Liver (tissue), 9 donors: ENCODE data around the gene HTR3C. TPM values are rescaled to one million over a fixed set of nuclear protein-coding genes. Genes with fewer than 3 reads are reported as not detected.

ENCODE experiments used
- DNase-seq: peaks from one replicate; pipeline ENCODE4 v3.0.0-alpha.2; 2017; ENCODE audit warnings: low spot score
- H3K27ac ChIP-seq, 2 donors: one replicate each; pipeline ENCODE4 v1.7.0; 2013; ENCODE audit warnings: inconsistent platforms in 2 of 2, low read length in 2 of 2, control low read depth in 1 of 2, low read depth in 1 of 2, mild to moderate bottlenecking in 1 of 2
- H3K27me3 ChIP-seq, 4 donors: one replicate each; pipeline versions ENCODE4 v1.6.1 to v1.7.0; 2013; ENCODE audit warnings: low read length in 3 of 4, inconsistent platforms in 1 of 4, mild to moderate bottlenecking in 1 of 4, moderate library complexity in 1 of 4; ENCODE audit not compliant: control insufficient read depth in 4 of 4, insufficient read depth in 4 of 4
- H3K36me3 ChIP-seq, 4 donors: one replicate each; pipeline versions ENCODE4 v1.6.1 to v1.7.0; 2013; ENCODE audit warnings: low read length in 3 of 4, mild to moderate bottlenecking in 3 of 4, low read depth in 1 of 4, moderate library complexity in 1 of 4; ENCODE audit not compliant: control insufficient read depth in 4 of 4, insufficient read depth in 3 of 4
- H3K4me1 ChIP-seq, 4 donors: one replicate each; pipeline versions ENCODE4 v1.6.1 to v1.7.0; 2013; ENCODE audit warnings: low read length in 3 of 4, mild to moderate bottlenecking in 3 of 4, moderate library complexity in 1 of 4; ENCODE audit not compliant: control insufficient read depth in 4 of 4, insufficient read depth in 4 of 4
- H3K4me3 ChIP-seq, 3 donors: one replicate each; pipeline versions ENCODE4 v1.6.1 to v1.7.0; 2013; ENCODE audit warnings: low read length in 3 of 3, control low read depth in 1 of 3, low read depth in 1 of 3, mild to moderate bottlenecking in 1 of 3
- H3K9ac ChIP-seq, 2 donors: one replicate each; pipeline ENCODE4 v1.7.0; 2013; ENCODE audit warnings: low read length in 2 of 2, mild to moderate bottlenecking in 2 of 2, moderate library complexity in 2 of 2, control low read depth in 1 of 2, low read depth in 1 of 2
- H3K9me3 ChIP-seq, 4 donors: one replicate each; pipeline versions ENCODE4 v1.6.1 to v1.7.0; 2013; ENCODE audit warnings: low read length in 3 of 4; ENCODE audit not compliant: control insufficient read depth in 4 of 4
- ATF3 ChIP-seq: IDR thresholded peaks from 2 replicates; pipeline ENCODE4 v1.6.1; 2016; ENCODE audit warnings: antibody characterized with exemption
- CTCF ChIP-seq: fragments of 150-350 bp; IDR thresholded peaks from 2 replicates; pipeline ENCODE4 v1.5.1; 2017; ENCODE audit warnings: improper control_type of control experiment, low read depth, low read length; ENCODE audit not compliant: missing input control
- EGR1 ChIP-seq, 2 donors: IDR thresholded peaks; 2 replicates each; pipeline ENCODE4 v1.6.1; 2016 to 2018; ENCODE audit warnings: antibody characterized with exemption in 2 of 2, low read depth in 2 of 2
- FOXA1 ChIP-seq: IDR thresholded peaks from 2 replicates; pipeline ENCODE4 v1.6.1; 2016; ENCODE audit warnings: antibody characterized with exemption
- FOXA2 ChIP-seq: IDR thresholded peaks from 2 replicates; pipeline ENCODE4 v1.6.1; 2016; ENCODE audit warnings: antibody characterized with exemption
- GABPA ChIP-seq, 2 donors: IDR thresholded peaks in 1 of 2; conservative IDR thresholded peaks in 1 of 2; 2 replicates each; pipeline ENCODE4 v1.6.1; 2016; ENCODE audit warnings: antibody characterized with exemption in 2 of 2, mild to moderate bottlenecking in 1 of 2, moderate library complexity in 1 of 2
- HNF4A ChIP-seq, 2 donors: conservative IDR thresholded peaks; 2 replicates each; pipeline ENCODE4 v1.6.1; 2016; ENCODE audit warnings: antibody characterized with exemption in 2 of 2, mild to moderate bottlenecking in 2 of 2
- HNF4G ChIP-seq: IDR thresholded peaks from 2 replicates; pipeline ENCODE4 v1.6.1; 2016; ENCODE audit warnings: antibody characterized with exemption
- JUND ChIP-seq, 2 donors: IDR thresholded peaks; 2 replicates each; pipeline ENCODE4 v1.6.1; 2016; ENCODE audit warnings: antibody characterized with exemption in 2 of 2
- MAX ChIP-seq: IDR thresholded peaks from 2 replicates; pipeline ENCODE4 v1.6.1; 2016; ENCODE audit warnings: antibody characterized with exemption
- NR2F2 ChIP-seq: IDR thresholded peaks from 2 replicates; pipeline ENCODE4 v1.6.1; 2016; ENCODE audit warnings: antibody characterized with exemption
- RAD21 ChIP-seq, 2 donors: IDR thresholded peaks; 2 replicates each; pipeline ENCODE4 v1.6.1; 2016; ENCODE audit warnings: antibody characterized with exemption in 2 of 2, mild to moderate bottlenecking in 2 of 2
- REST ChIP-seq: IDR thresholded peaks from 2 replicates; pipeline ENCODE4 v1.6.1; 2016; ENCODE audit warnings: antibody characterized with exemption, mild to moderate bottlenecking
- RXRA ChIP-seq, 2 donors: IDR thresholded peaks; 2 replicates each; pipeline ENCODE4 v1.6.1; 2017 to 2018; ENCODE audit warnings: antibody characterized with exemption in 2 of 2, mild to moderate bottlenecking in 1 of 2
- TAF1 ChIP-seq: conservative IDR thresholded peaks from 2 replicates; pipeline ENCODE4 v1.6.1; 2016; ENCODE audit warnings: antibody characterized with exemption, mild to moderate bottlenecking
- YY1 ChIP-seq: IDR thresholded peaks from 2 replicates; pipeline ENCODE4 v1.6.1; 2016; ENCODE audit warnings: antibody characterized with exemption, mild to moderate bottlenecking
- ZBTB33 ChIP-seq: IDR thresholded peaks from 2 replicates; pipeline ENCODE4 v1.6.1; 2016; ENCODE audit warnings: antibody characterized with exemption
- WGBS: extraction: QIAGEN DNeasy Blood & Tissue Kit; methylation state at CpG from one replicate; pipeline ENCODE4 v1.1.7; 2013; 5-methylcytosine and 5-hydroxymethylcytosine counted together
- polyA plus RNA-seq, 2 donors: library from polyadenylated mRNA; stranded (reverse) in 1 of 2; unstranded in 1 of 2; fragments of 200-250 nt in 1 of 2; fragments of >200 nt in 1 of 2; fragmentation: Nextera tagmentation in 1 of 2; extraction: Ambion mirVana in 1 of 2; gene quantifications; one replicate each; pipeline versions ENCODE4 v1.2.1 to v1.2.3, GENCODE V29; 2013 to 2015
- total RNA-seq, 2 donors: library from RNA; depleted of rRNA; stranded (reverse); fragments of >200 nt; gene quantifications; one replicate each; pipeline ENCODE4 v1.2.3, GENCODE V29; 2014
- donor health status: healthy.
- donor health status: healthy.
- donor health status: healthy.
- donor health status: healthy.
- donor health status: healthy.

The HTR3C gene
- total and polyA plus RNA-seq, 4 donors, result not detected

- TF ChIP-seq ZBTB33 (no peak), JUND (IDR thresholded peaks at IDR 0.05) (no peak), RAD21 (IDR thresholded peaks at IDR 0.05) (no peak), FOXA2 (no peak), HNF4G (no peak), MAX (no peak), FOXA1 (no peak)
Measured at GRCh38 chr3:184050217-184050847, 2.5 kb upstream of the HTR3C start (continued).

- 77% methylated on average over 9 of the region's 9 CpGs for WGBS
- Histone ChIP-seq H3K4me1 (no peaks in the 10 kb centered on the region), H3K9me3 (no peaks in the 10 kb centered on the region), H3K36me3 (no peaks in the 10 kb centered on the region), H3K27me3 (no peaks in the 10 kb centered on the region), H3K27ac (no peak overlapping the region), H3K4me3 (no peak overlapping the region), H3K9ac (no peak overlapping the region)
- TF ChIP-seq HNF4A (conservative IDR thresholded peaks at IDR 0.05) (no peak), RAD21 (IDR thresholded peaks at IDR 0.05) (no peak), ZBTB33 (no peak), MAX (no peak)
- no peak for DNase-seq
Measured at GRCh38 chr3:184058029-184058428, 5.2 kb downstream of the HTR3C start.

GRCh38 chr3:184059424-184059823, 6.6 kb downstream of the HTR3C start:
- Histone ChIP-seq H3K4me1 (no peaks in the 10 kb centered on the region), H3K4me3 (no peak overlapping the region), H3K36me3 (no peaks in the 10 kb centered on the region), H3K27ac (no peak overlapping the region), H3K9ac (no peak overlapping the region), H3K9me3 (no peaks in the 10 kb centered on the region), H3K27me3 (no peaks in the 10 kb centered on the region)
- DNase-seq, result no peak
- WGBS, result 69% methylated on average over 7 of the region's 7 CpGs
- no peak for TF ChIP-seq CTCF
- TF ChIP-seq GABPA (IDR thresholded peaks at IDR 0.05 in 1 of 2, conservative IDR thresholded peaks at IDR 0.05 in 1 of 2), result no peak
- no peak for TF ChIP-seq ATF3
- TF ChIP-seq EGR1 (IDR thresholded peaks at IDR 0.05; ENCODE audit: low read depth in 2 of 2), result no peak
- TF ChIP-seq ZBTB33, result no peak
- no peak for TF ChIP-seq MAX
- no peak for TF ChIP-seq HNF4G
- no peak for TF ChIP-seq FOXA2
- TF ChIP-seq NR2F2, result no peak
- no peak for TF ChIP-seq TAF1
- no peak for TF ChIP-seq YY1
- TF ChIP-seq REST, result no peak
- TF ChIP-seq HNF4A (conservative IDR thresholded peaks at IDR 0.05), result no peak
- TF ChIP-seq RXRA (IDR thresholded peaks at IDR 0.05), result no peak
